HFF-Myc (cell line): ENCODE data around the gene CAT.

Experiments
- DNase-seq: peaks from one replicate; pipeline ENCODE4 v3.0.0-alpha.2; 2011; ENCODE audit warnings: low read depth; ENCODE audit errors: extremely low read depth
- H3K4me3 ChIP-seq: replicated peaks from 2 replicates; pipeline ENCODE4 v1.5.1; 2011; ENCODE audit warnings: low read depth, mild to moderate bottlenecking, control low read depth, low read length
- CTCF ChIP-seq: IDR thresholded peaks from 2 replicates; pipeline ENCODE4 v1.5.1; 2012; ENCODE audit warnings: mild to moderate bottlenecking, low read depth, low read length, control low read depth; ENCODE audit errors: missing control alignments

CAT gene

GRCh38 chr11:34438529-34439507, at the start of gene CAT:
CAT (plus strand) TSS chr11:34438934; CDS start chr11:34439014, 80 bp downstream.
- H3K4me3 ChIP-seq, result peak within 1 kb of the TSS; percentile 60
- no peak for TF ChIP-seq CTCF
- DNase-seq, result peak; percentile 87

GRCh38 chr11:34394771-34395300, 43.9 kb upstream of the CAT start:
- no peak for TF ChIP-seq CTCF
- H3K4me3 ChIP-seq, result no peak overlapping the region
- no peak for DNase-seq

GRCh38 chr11:34395916-34396550, 42.7 kb upstream of the CAT start:
- TF ChIP-seq CTCF, result no peak
- H3K4me3 ChIP-seq, result no peak overlapping the region
- DNase-seq, result peak; percentile 46

- no peak overlapping the region for H3K4me3 ChIP-seq
- no peak for TF ChIP-seq CTCF
- no peak for DNase-seq
Measured at GRCh38 chr11:34397120-34397519, 41.6 kb upstream of the CAT start.

GRCh38 chr11:34397811-34398210, 40.9 kb upstream of the CAT start:
- no peak overlapping the region for H3K4me3 ChIP-seq
- TF ChIP-seq CTCF, result no peak
- DNase-seq, result no peak

- H3K4me3 ChIP-seq, result no peak overlapping the region
- no peak for TF ChIP-seq CTCF
- DNase-seq, result no peak
Measured at GRCh38 chr11:34403431-34403830, 35.3 kb upstream of the CAT start.
